GM12891 (cell line): ENCODE measurements around the gene LRP5.

ENCODE experiments used
- PAX5 ChIP-seq: IDR thresholded peaks from 2 replicates; pipeline ENCODE4 v1.6.1; 2011; ENCODE audit warnings: low read length, moderate library complexity, mild to moderate bottlenecking; ENCODE audit not compliant: insufficient read depth, severe bottlenecking
- POLR2A ChIP-seq: IDR thresholded peaks from 2 replicates; pipeline ENCODE4 v1.6.1; 2011; ENCODE audit warnings: low read depth, low read length, control low read depth
- POLR2AphosphoS5 ChIP-seq: IDR thresholded peaks from 2 replicates; pipeline ENCODE4 v1.6.1; 2011; ENCODE audit warnings: low read depth, low read length, control low read depth
- POU2F2 ChIP-seq: IDR thresholded peaks from 2 replicates; pipeline ENCODE4 v1.6.1; 2011; ENCODE audit warnings: low read depth, mild to moderate bottlenecking, control low read depth, low read length, moderate library complexity
- SPI1 ChIP-seq: IDR thresholded peaks from 2 replicates; pipeline ENCODE4 v1.6.1; 2011; ENCODE audit warnings: low read depth, low read length, control low read depth
- TAF1 ChIP-seq: IDR thresholded peaks from 2 replicates; pipeline ENCODE4 v1.6.1; 2011; ENCODE audit warnings: low read depth, low read length, control low read depth

DNA sequence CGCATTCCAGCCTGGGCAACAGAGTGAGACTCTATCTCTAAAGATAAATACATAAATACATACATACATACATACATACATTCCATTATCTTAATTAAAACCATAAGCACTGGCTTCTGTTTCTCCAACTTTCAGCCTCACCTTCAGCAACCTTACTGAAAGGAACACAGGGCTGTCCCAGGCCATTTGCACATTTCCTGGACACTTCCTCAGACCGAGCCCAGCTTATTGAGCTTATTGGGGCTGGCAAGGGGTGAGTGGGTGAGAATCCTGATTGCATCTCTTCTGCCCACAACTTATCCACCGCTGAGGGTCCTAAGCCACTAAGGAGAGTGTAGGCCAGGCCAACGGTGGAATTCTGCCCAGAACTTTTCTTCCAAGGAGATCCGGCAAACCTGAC is 16.5 kb upstream of the LRP5 start:
- TF ChIP-seq POLR2A (no peak), POLR2AphosphoS5 (no peak), PAX5 (no peak), TAF1 (no peak), SPI1 (no peak), POU2F2 (no peak)
